ENCODE measurements around the gene ENKD1.

DNA sequence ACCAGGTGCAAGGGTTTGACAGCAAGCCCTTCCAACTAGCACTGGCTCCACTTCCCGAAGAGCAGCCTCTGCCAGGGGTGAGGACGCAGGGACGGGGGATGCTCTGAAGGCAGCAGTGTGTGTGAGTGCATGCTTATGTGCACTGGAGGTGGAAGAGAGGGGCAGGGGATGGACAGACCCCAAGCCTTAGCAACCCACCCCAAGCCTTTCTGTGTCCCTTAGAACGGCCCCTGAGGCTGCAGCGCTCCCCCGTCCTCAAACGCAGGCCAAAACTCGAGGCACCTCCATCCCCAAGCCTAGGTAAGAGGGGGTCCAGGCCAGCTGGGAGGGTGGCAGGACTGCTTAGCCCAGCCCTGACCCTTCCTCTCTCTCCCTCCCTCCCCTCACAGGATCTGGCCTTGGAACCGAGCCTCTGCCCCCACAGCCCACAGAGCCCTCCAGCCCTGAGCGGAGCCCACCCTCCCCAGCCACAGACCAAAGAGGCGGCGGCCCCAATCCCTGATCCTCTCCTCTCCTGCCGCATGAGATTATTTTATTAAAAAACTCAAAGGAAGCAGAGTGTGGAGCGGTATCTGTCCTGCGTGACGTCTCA, 9.4 kb downstream of the ENKD1 start:
- TF ChIP-seq, protein P1, sequence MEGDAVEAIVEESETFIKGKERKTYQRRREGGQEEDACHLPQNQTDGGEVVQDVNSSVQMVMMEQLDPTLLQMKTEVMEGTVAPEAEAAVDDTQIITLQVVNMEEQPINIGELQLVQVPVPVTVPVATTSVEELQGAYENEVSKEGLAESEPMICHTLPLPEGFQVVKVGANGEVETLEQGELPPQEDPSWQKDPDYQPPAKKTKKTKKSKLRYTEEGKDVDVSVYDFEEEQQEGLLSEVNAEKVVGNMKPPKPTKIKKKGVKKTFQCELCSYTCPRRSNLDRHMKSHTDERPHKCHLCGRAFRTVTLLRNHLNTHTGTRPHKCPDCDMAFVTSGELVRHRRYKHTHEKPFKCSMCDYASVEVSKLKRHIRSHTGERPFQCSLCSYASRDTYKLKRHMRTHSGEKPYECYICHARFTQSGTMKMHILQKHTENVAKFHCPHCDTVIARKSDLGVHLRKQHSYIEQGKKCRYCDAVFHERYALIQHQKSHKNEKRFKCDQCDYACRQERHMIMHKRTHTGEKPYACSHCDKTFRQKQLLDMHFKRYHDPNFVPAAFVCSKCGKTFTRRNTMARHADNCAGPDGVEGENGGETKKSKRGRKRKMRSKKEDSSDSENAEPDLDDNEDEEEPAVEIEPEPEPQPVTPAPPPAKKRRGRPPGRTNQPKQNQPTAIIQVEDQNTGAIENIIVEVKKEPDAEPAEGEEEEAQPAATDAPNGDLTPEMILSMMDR (IDR thresholded peaks at IDR 0.05), result no peak
- no peak for TF ChIP-seq POLR2A (IDR thresholded peaks at IDR 0.05)

Measured in lower leg skin (tissue), 3 donors.